ENCODE measurements around the gene TM4SF5.
"Not testable (repeated sequence)": the region's sequence is repeated elsewhere in the genome, so short reads cannot be mapped to it uniquely, and the experiment has no call there.

TM4SF5 gene

DNA sequence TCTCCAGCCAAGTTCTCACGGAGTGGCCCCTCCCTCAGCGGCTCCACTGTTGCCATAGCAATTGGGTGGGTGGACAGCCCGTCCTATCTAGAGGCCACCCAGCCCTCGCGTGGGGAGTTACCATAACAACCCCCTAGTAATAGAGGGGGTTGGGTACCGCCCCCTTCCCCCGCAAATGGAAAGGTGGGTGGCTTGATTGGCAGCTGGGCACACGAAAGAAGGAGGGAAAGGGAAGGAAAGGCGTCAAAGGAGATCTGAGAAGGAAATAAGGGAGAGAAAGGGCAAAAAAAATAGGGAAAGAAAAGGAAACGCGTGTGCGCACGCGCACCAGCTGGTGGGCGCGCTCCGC, 61.1 kb downstream of the TM4SF5 start:
- H3K9me3 ChIP-seq (ENCODE audit: control extremely low read depth in 1 of 5, control insufficient read depth in 4 of 5, insufficient read depth in 2 of 5, low read depth in 1 of 5, low read length in 4 of 5); CTCF ChIA-PET; DNase-seq; H3K36me3 ChIP-seq (ENCODE audit: control insufficient read depth in 4 of 4, insufficient read depth in 4 of 4, low read length in 3 of 4); H3K27me3 ChIP-seq (replicated peaks in 2 of 5; ENCODE audit: control insufficient read depth in 4 of 5, insufficient read depth in 5 of 5, low read length in 4 of 5): not testable (repeated sequence)
- WGBS (ENCODE audit: insufficient coverage): 0% methylated on average over 2 of the region's 17 CpGs
- Histone ChIP-seq H3K4me3 (ENCODE audit: control insufficient read depth in 1 of 7, extremely low read depth in 1 of 7, insufficient read depth in 4 of 7, low read depth in 2 of 7, low read length in 6 of 7) (peak overlapping the region; percentile 65 to 87 (median 81)), H3K27ac (ENCODE audit: insufficient read depth in 1 of 2, low read depth in 1 of 2, low read length in 2 of 2, poor library complexity in 1 of 2, severe bottlenecking in 2 of 2) (peak overlapping the region in 1 of 2 experiments; percentile 76), H3K4me1 (ENCODE audit: control extremely low read depth in 1 of 4, control insufficient read depth in 4 of 4, insufficient read depth in 4 of 4, low read length in 3 of 4) (peaks cover 4 to 22% (median 12%) of the 10 kb centered on the region in 4 experiments)
- POLR2A ChIA-PET: interaction anchor here (0.6 kb wide), 1 partner anchor 53 kb away, joined by 5 read pairs; no protein-coding TSS in a partner anchor
